Heart left ventricle (tissue), 16 donors: Measurements from ENCODE around the gene ORC6. TPM values are rescaled to one million over a fixed set of nuclear protein-coding genes. Genes with fewer than 3 reads are reported as not detected.
A peak's percentile ranks its signal among the peaks of the same experiment; 100 is the strongest.

Source experiments
- ATAC-seq, 4 donors: fragments of 200-7000 bp; cut with Tn5 transposase; one replicate each; pipeline ENCODE4 v1.9.1; 2020 to 2022; ENCODE audit warnings: moderate library complexity in 4 of 4, mild to moderate bottlenecking in 3 of 4, moderate number of reproducible peaks in 1 of 4
- DNase-seq, 5 donors: peaks; one replicate each; pipeline ENCODE4 v3.0.0-alpha.2; 2020
- H3K27ac ChIP-seq, 12 donors: fragments of 200-600 bp; sonication (generic) in 4 of 12; one replicate each; pipeline versions ENCODE4 v1.5.0 to v1.8.0; 2016 to 2022; ENCODE audit warnings: mild to moderate bottlenecking in 2 of 12
- H3K27me3 ChIP-seq, 9 donors: fragments of 200-600 bp; sonication (generic) in 2 of 9; one replicate each; pipeline versions ENCODE4 v1.5.1 to v1.8.0; 2016 to 2022; ENCODE audit warnings: mild to moderate bottlenecking in 3 of 9
- H3K36me3 ChIP-seq, 9 donors: fragments of 200-600 bp; sonication (generic) in 2 of 9; one replicate each; pipeline versions ENCODE4 v1.5.0 to v1.8.0; 2018 to 2022; ENCODE audit warnings: mild to moderate bottlenecking in 2 of 9
- H3K4me1 ChIP-seq, 12 donors: fragments of 200-600 bp; sonication (generic) in 4 of 12; one replicate each; pipeline versions ENCODE4 v1.5.0 to v1.8.0; 2016 to 2022; ENCODE audit warnings: mild to moderate bottlenecking in 3 of 12
- H3K4me3 ChIP-seq, 12 donors: fragments of 200-600 bp; sonication (generic) in 4 of 12; one replicate each; pipeline versions ENCODE4 v1.5.0 to v1.8.0; 2017 to 2022; ENCODE audit warnings: mild to moderate bottlenecking in 9 of 12, moderate library complexity in 4 of 12
- H3K9me3 ChIP-seq, 12 donors: fragments of 200-600 bp; sonication (generic) in 4 of 12; one replicate each; pipeline versions ENCODE4 v1.5.0 to v1.8.0; 2016 to 2022; ENCODE audit warnings: mild to moderate bottlenecking in 1 of 12
- POLR2A ChIP-seq, 2 donors: fragments of 450-650 bp; IDR thresholded peaks; one replicate each; pipeline ENCODE4 v1.6.1; 2017; ENCODE audit warnings: antibody characterized with exemption in 2 of 2, mild to moderate bottlenecking in 2 of 2, moderate library complexity in 2 of 2
- WGBS, 4 donors: extraction: QIAGEN DNeasy Blood & Tissue Kit in 2 of 4; methylation state at CpG; one replicate each; pipeline versions ENCODE4 v1.1.5 to v1.1.7; 2013 to 2018; 5-methylcytosine and 5-hydroxymethylcytosine counted together
- intact Hi-C, 10 donors: fragments of 100-400 bp; cut with DNase I; formaldehyde crosslinking; loops; one replicate each; pipeline versions ENCODE4 v1.11.1 to v1.14.2; 2022
- long read RNA-seq, 3 donors: library from polyadenylated mRNA; unstranded; transcript quantifications; one replicate each; pipeline ENCODE4 v2.0.0, GENCODE V29; 2020 to 2021
- polyA plus RNA-seq, 2 donors: library from polyadenylated mRNA; stranded (reverse); fragments of 200-250 nt; gene quantifications; one replicate each; pipeline ENCODE4 v1.2.3, GENCODE V29; 2013
- total RNA-seq, 9 donors: library from RNA; depleted of rRNA in 2 of 9; stranded (reverse); fragments of >200 nt in 2 of 9; fragmentation: NEBNext Ultra II Directional in 3 of 9; extraction: Animal tissue kit (Norgen Biotek cat#: 25700) in 3 of 9; gene quantifications; one replicate each; pipeline versions ENCODE4 v1.1.0 to v1.2.4, GENCODE V29; 2016 to 2023
- TF ChIP-seq, protein P1 (sequence below), 12 donors: fragments of 200-600 bp; sonication (generic) in 4 of 12; IDR thresholded peaks; one replicate each; pipeline versions ENCODE4 v1.5.0 to v1.8.0; 2018 to 2022; ENCODE audit warnings: antibody characterized with exemption in 12 of 12, mild to moderate bottlenecking in 5 of 12
- donor health status: ischemic (EF 13 %, LVEDD 7.1; RV severe dilation, severe dysfunction).
- donor health status: healthy with polysubstance abuse.
- donor health status: DM: no; HTN: yes; CAD: no.
- donor health status: DM: no; HTN: no; CAD: no.
- donor health status: ischemic (EF 25% LVEDD 6.9; RV normal size, moderate dysfunction).
- donor health status: ischemic (EF 25% LVEDD 5.7; RV mildly dilated, moderate dysfunction).
- donor health status: healthy.
- donor health status: DM: yes; HTN: yes; CAD: no.
- donor health status: ischemic (EF 35%, LVEDD 5.7; RV mildly dilated, moderate dysfunction).
- donor health status: nonischemic (EF 11% LVEDD 7.7; RV severe dilation, severe dysfunction).
- donor health status: DM: yes; HTN: yes; CAD: no.
- donor health status: PGD.
- donor health status: ischemic (EF 29% LVEDD 5.4; RV normal size, mild dysfunction).
- donor health status: nonischemic (EF 23%, LVEDD 6.1; RV moderate dilation, normal function).

The ORC6 gene, protein sequence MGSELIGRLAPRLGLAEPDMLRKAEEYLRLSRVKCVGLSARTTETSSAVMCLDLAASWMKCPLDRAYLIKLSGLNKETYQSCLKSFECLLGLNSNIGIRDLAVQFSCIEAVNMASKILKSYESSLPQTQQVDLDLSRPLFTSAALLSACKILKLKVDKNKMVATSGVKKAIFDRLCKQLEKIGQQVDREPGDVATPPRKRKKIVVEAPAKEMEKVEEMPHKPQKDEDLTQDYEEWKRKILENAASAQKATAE
- 1 to 10 TPM; 1.3 to 4.3 (median 2.5) TPM for total RNA-seq
- 1 to 10 TPM; 1.4 to 3.2 TPM for polyA plus RNA-seq
- long read RNA-seq, donor 1, partial matches to known transcripts: 0 of 1 reads
- long read RNA-seq, donor 1, other reads (novel, unspliced or antisense): 1 of 1 reads
- long read RNA-seq, donor 2, partial matches to known transcripts: 0 of 4 reads
- long read RNA-seq, donor 2, other reads (novel, unspliced or antisense): 0 of 4 reads
- long read RNA-seq, donor 3, partial matches to known transcripts: 0 of 2 reads
- long read RNA-seq, donor 3, other reads (novel, unspliced or antisense): 0 of 2 reads

DNA sequence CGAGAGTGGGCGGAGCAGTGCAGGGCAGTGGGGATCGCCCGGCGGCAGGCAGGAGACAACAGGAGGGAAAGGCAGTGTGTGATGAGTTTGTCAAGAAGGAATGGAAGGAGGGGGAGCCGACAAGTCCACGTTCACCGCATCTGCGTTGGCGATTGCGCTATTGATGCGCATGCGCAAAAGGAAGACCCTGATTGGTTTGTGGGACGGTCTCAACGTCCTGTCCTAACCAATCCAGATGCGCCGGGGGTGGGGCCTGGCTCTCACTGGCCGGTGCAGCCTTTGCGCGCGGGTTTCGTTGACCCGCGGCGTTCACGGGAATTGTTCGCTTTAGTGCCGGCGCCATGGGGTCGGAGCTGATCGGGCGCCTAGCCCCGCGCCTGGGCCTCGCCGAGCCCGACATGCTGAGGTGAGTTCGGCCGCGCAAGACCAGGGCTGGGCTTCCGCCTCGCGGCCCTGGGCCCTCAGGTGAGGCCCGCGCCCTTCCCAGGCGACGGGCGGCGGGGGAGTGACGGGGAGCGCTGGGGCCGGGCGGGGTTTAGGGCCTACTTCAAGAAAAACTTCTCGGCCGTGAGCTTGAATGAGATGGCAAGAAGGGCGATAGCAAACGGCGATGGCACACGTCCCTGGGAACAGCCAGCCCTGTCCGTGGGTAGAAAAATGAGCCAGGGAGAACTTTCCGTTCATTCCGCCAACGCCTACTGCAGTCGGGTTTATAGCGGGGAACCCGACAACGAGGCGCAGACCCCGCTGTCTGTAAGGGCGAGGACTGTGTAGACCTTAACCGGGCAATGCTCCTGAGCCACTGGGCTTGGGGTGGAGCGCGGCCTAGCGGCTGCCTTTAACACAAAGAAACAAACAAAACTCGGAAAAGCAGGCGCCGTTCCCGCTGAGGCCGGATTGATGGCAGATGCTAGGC, at the start of gene ORC6:
ORC6 (plus strand) TSS at position 295 of the 916 bp plus-strand sequence; CDS start at position 342, 47 bp downstream.
- 0 to 1% (median 1%) methylated on average over 56 to 79 of the region's 79 CpGs for WGBS, 4 donors
- TF ChIP-seq, protein P1, sequence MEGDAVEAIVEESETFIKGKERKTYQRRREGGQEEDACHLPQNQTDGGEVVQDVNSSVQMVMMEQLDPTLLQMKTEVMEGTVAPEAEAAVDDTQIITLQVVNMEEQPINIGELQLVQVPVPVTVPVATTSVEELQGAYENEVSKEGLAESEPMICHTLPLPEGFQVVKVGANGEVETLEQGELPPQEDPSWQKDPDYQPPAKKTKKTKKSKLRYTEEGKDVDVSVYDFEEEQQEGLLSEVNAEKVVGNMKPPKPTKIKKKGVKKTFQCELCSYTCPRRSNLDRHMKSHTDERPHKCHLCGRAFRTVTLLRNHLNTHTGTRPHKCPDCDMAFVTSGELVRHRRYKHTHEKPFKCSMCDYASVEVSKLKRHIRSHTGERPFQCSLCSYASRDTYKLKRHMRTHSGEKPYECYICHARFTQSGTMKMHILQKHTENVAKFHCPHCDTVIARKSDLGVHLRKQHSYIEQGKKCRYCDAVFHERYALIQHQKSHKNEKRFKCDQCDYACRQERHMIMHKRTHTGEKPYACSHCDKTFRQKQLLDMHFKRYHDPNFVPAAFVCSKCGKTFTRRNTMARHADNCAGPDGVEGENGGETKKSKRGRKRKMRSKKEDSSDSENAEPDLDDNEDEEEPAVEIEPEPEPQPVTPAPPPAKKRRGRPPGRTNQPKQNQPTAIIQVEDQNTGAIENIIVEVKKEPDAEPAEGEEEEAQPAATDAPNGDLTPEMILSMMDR (IDR thresholded peaks at IDR 0.05): peak in 6 of 12 donors; percentile 28 to 43 (median 30)
- no peak for TF ChIP-seq POLR2A (IDR thresholded peaks at IDR 0.05)
- Histone ChIP-seq H3K4me1 (peaks cover 0 to 53% (median 30%) of the 10 kb centered on the region in 12 donors), H3K27ac (peak within 1 kb of the TSS; percentile 70 to 98 (median 92)), H3K27me3 (no peaks in the 10 kb centered on the region), H3K4me3 (peak within 1 kb of the TSS; percentile 52 to 97 (median 87)), H3K9me3 (no peaks in the 10 kb centered on the region), H3K36me3 (no peaks in the 10 kb centered on the region)
- intact Hi-C loops: loop anchor here in 8 of 10 donors (5.0 to 10.0 kb wide), 8 partner anchors 55 to 205 kb away; partner anchors contain the start of genes MYLK3 (in 2 of the 8) and C16orf87 (in 1 of the 8)
- DNase-seq: peak; percentile 97 to 99 (median 98)
- peak; percentile 90 to 93 (median 92) for ATAC-seq

DNA sequence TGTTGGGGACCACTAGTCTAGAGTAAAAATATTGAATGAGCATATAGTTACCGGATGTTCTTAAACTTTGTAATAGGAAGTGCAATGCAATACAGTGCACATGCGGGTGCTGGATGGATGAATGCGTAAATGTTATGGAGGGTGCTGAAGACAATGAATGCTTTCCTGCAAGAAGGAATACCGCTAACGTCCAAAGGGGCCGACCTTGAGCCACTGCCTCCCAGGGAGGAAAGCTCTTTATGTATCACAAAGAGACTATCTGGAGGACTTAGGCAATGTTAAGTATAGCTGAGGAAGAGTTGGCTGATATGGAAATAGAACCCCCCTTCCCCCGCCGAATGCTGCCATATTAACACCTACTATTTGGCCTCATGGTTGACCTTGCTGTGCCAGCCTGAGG, 40.8 kb upstream of the ORC6 start:
- no peak overlapping the region for H3K4me3 ChIP-seq
- WGBS, 4 donors: 85 to 88% (median 87%) methylated on average over 8 of the region's 8 CpGs
- H3K9me3 ChIP-seq: peaks cover 0 to 11% (median 0%) of the 10 kb centered on the region in 12 donors
- DNase-seq: no peak
- ATAC-seq: no peak
- no peak overlapping the region for H3K27ac ChIP-seq
- no peaks in the 10 kb centered on the region for H3K36me3 ChIP-seq
- H3K27me3 ChIP-seq: no peaks in the 10 kb centered on the region
- TF ChIP-seq, protein P1 (IDR thresholded peaks at IDR 0.05): no peak
- TF ChIP-seq POLR2A (IDR thresholded peaks at IDR 0.05): no peak
- intact Hi-C loops: no loop called here
- H3K4me1 ChIP-seq: no peaks in the 10 kb centered on the region

DNA sequence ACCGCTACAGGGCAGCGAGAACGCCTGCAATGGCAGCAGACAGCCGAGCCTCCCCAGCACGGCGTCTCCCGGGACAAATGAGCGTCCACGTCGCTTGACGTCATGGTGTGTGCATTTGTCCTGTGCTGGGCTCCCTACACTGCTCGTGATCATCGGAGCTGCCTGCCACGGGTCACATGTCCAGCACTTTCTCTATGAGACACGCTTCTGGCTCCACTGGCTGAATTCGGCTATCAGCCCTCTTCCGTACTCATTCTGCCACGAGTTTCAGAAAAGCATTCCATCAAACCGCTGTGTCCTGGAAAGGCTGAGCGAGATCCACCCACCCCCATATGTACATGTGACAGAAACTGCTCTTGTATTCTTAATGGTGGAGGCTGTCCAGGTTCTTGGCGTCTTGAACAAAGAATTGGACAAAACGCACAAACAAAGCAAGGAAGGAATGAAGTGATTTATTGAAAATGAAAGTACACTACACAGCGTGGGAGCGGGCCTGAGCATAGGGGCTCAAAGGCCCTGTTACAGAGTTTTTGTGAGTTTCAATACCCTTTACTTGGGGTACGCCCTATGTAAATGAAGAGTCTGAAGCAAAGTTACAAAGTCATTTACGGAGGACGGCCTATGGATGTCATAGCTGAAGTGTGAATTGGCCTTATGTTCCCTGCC, 39.7 kb upstream of the ORC6 start:
- Histone ChIP-seq H3K36me3 (no peaks in the 10 kb centered on the region), H3K27ac (peak overlapping the region in 8 of 12 donors; percentile 21 to 78 (median 53)), H3K4me3 (peak overlapping the region in 9 of 12 donors; percentile 5 to 50 (median 25)), H3K4me1 (no peaks in the 10 kb centered on the region), H3K9me3 (peaks cover 0 to 4% (median 0%) of the 10 kb centered on the region in 12 donors), H3K27me3 (no peaks in the 10 kb centered on the region)
- DNase-seq (peak; percentile 51 to 71 (median 68)), ATAC-seq (peak; percentile 67 to 92 (median 81))
- TF ChIP-seq, protein P1 (IDR thresholded peaks at IDR 0.05): no peak
- TF ChIP-seq POLR2A (IDR thresholded peaks at IDR 0.05): no peak
- intact Hi-C loops: no loop called here
- WGBS, 4 donors: 80 to 87% (median 83%) methylated on average over 27 of the region's 27 CpGs
